Activated T-cell treated with anti-CD3 and anti-CD28 coated beads for 1 hour (primary cell): ENCODE results near the gene PLEKHM3.
"Not testable (repeated sequence)": the region's sequence is repeated elsewhere in the genome, so short reads cannot be mapped to it uniquely, and the experiment has no call there.

Experiments used
- DNase-seq: peaks from one replicate; pipeline ENCODE4 v3.0.0-alpha.2; 2020; ENCODE audit warnings: low read depth

The PLEKHM3 gene

GRCh38 chr2:207819021-207819797, 206.1 kb downstream of the PLEKHM3 start:
- no peak for DNase-seq

GRCh38 chr2:207816546-207816945, 208.8 kb downstream of the PLEKHM3 start:
- DNase-seq = no peak

GRCh38 chr2:207815254-207815653, 210.1 kb downstream of the PLEKHM3 start:
- no peak for DNase-seq

- DNase-seq = no peak
Observed at GRCh38 chr2:207813942-207814341, 211.4 kb downstream of the PLEKHM3 start.

GRCh38 chr2:207813221-207813916, 212.0 kb downstream of the PLEKHM3 start:
- no peak for DNase-seq

- DNase-seq = no peak
Observed at GRCh38 chr2:207812726-207813080, 212.6 kb downstream of the PLEKHM3 start.

GRCh38 chr2:207812058-207812725, 213.1 kb downstream of the PLEKHM3 start:
- DNase-seq = no peak

GRCh38 chr2:207811658-207812057, 213.7 kb downstream of the PLEKHM3 start:
- not testable (repeated sequence) for DNase-seq

- no peak for DNase-seq
Observed at GRCh38 chr2:207810200-207810788, 215.0 kb downstream of the PLEKHM3 start.

GRCh38 chr2:207808119-207808518, 217.2 kb downstream of the PLEKHM3 start:
- no peak for DNase-seq

- DNase-seq = no peak
Observed at GRCh38 chr2:207807516-207807915, 217.8 kb downstream of the PLEKHM3 start.

- no peak for DNase-seq
Observed at GRCh38 chr2:207805566-207806226, 219.6 kb downstream of the PLEKHM3 start.

GRCh38 chr2:207802650-207803049, 222.7 kb downstream of the PLEKHM3 start:
- no peak for DNase-seq

GRCh38 chr2:207801259-207801658, 224.1 kb downstream of the PLEKHM3 start:
- no peak for DNase-seq

- no peak for DNase-seq
Observed at GRCh38 chr2:207796585-207797350, 228.6 kb downstream of the PLEKHM3 start.

GRCh38 chr2:207792244-207792785, 233.0 kb downstream of the PLEKHM3 start:
- no peak for DNase-seq

- no peak for DNase-seq
Observed at GRCh38 chr2:207791579-207792243, 233.6 kb downstream of the PLEKHM3 start.

GRCh38 chr2:207790898-207791297, 234.4 kb downstream of the PLEKHM3 start:
- DNase-seq = no peak

- DNase-seq = no peak
Observed at GRCh38 chr2:207787800-207788199, 237.5 kb downstream of the PLEKHM3 start.

GRCh38 chr2:207787017-207787416, 238.3 kb downstream of the PLEKHM3 start:
- no peak for DNase-seq
